Esophagus squamous epithelium (tissue), 5 donors: ENCODE measurements around the gene NAV2. TPM values are rescaled to one million over a fixed set of nuclear protein-coding genes. Genes with fewer than 3 reads are reported as not detected.

Experiments
- DNase-seq: peaks from one replicate; lab custom pipeline; 2025; lab: John Stamatoyannopoulos, UW
- H3K27ac ChIP-seq, 4 donors: fragments of 200-600 bp; sonication (generic); one replicate each; pipeline ENCODE4 v1.5.1; 2016 to 2019; ENCODE audit warnings: mild to moderate bottlenecking in 1 of 4
- H3K27me3 ChIP-seq, 4 donors: fragments of 200-600 bp; sonication (generic); 1 replicate in 3 of 4; 2 replicates in 1 of 4; pipeline versions ENCODE4 v1.5.1 to v1.6.0; 2017 to 2021; ENCODE audit warnings: antibody characterized with exemption in 1 of 4
- H3K36me3 ChIP-seq, 3 donors: fragments of 200-600 bp; sonication (generic); one replicate each; pipeline ENCODE4 v1.5.1; 2016 to 2019
- H3K4me1 ChIP-seq, 3 donors: fragments of 200-600 bp; sonication (generic); one replicate each; pipeline ENCODE4 v1.5.1; 2017 to 2019
- H3K4me3 ChIP-seq, 4 donors: fragments of 200-600 bp; sonication (generic); 1 replicate in 3 of 4; 2 replicates in 1 of 4; pipeline ENCODE4 v1.5.1; 2016 to 2019; ENCODE audit warnings: mild to moderate bottlenecking in 2 of 4, moderate library complexity in 1 of 4
- H3K9me3 ChIP-seq, 3 donors: fragments of 200-600 bp; sonication (generic); one replicate each; pipeline ENCODE4 v1.5.1; 2016 to 2019
- POLR2A ChIP-seq, 4 donors: fragments of 450-650 bp; IDR thresholded peaks; one replicate each; pipeline ENCODE4 v1.6.1; 2017; ENCODE audit warnings: antibody characterized with exemption in 4 of 4, mild to moderate bottlenecking in 4 of 4, moderate library complexity in 3 of 4
- WGBS, 2 donors: methylation state at CpG; one replicate each; pipeline ENCODE4 v1.1.5; 2018; 5-methylcytosine and 5-hydroxymethylcytosine counted together
- intact Hi-C: fragments of 100-400 bp; cut with DNase I; formaldehyde crosslinking; loops from one replicate; pipeline ENCODE4 v1.15.0; 2022
- total RNA-seq, 4 donors: library from RNA; depleted of rRNA; stranded (reverse); fragments of >200 nt; gene quantifications; one replicate each; pipeline ENCODE4 v1.1.0, GENCODE V29; 2016
- TF ChIP-seq, protein P1 (sequence below), 6 experiments: fragments of 450-650 bp in 4 of 6; fragments of 200-600 bp in 2 of 6; sonication (generic) in 2 of 6; IDR thresholded peaks; one replicate each; pipeline ENCODE4 v1.5.1; 2016 to 2019; ENCODE audit warnings: antibody characterized with exemption in 6 of 6, mild to moderate bottlenecking in 4 of 6, moderate library complexity in 4 of 6
- donor health status: DM: yes; HTN: yes; CAD: no.

The NAV2 gene
- total RNA-seq, 4 donors from 2014 or later = 4.9 to 19.1 (median 14.6) TPM

- WGBS, 2 donors = 97 to 100% methylated on average over 4 of the region's 4 CpGs
- no peaks in the 10 kb centered on the region for H3K9me3 ChIP-seq
- peaks cover 0 to 17% (median 0%) of the 10 kb centered on the region in 3 donors for H3K4me1 ChIP-seq
- intact Hi-C loops = loop anchor here (10.0 kb wide), 1 partner anchor 92 kb away; no protein-coding TSS in a partner anchor
- no peak overlapping the region for H3K27ac ChIP-seq
- no peaks in the 10 kb centered on the region for H3K27me3 ChIP-seq
- no peaks in the 10 kb centered on the region for H3K36me3 ChIP-seq
- H3K4me3 ChIP-seq = no peak overlapping the region
- TF ChIP-seq, protein P1, sequence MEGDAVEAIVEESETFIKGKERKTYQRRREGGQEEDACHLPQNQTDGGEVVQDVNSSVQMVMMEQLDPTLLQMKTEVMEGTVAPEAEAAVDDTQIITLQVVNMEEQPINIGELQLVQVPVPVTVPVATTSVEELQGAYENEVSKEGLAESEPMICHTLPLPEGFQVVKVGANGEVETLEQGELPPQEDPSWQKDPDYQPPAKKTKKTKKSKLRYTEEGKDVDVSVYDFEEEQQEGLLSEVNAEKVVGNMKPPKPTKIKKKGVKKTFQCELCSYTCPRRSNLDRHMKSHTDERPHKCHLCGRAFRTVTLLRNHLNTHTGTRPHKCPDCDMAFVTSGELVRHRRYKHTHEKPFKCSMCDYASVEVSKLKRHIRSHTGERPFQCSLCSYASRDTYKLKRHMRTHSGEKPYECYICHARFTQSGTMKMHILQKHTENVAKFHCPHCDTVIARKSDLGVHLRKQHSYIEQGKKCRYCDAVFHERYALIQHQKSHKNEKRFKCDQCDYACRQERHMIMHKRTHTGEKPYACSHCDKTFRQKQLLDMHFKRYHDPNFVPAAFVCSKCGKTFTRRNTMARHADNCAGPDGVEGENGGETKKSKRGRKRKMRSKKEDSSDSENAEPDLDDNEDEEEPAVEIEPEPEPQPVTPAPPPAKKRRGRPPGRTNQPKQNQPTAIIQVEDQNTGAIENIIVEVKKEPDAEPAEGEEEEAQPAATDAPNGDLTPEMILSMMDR (IDR thresholded peaks at IDR 0.05) = no peak
- TF ChIP-seq POLR2A (IDR thresholded peaks at IDR 0.05) = no peak
- no peak for DNase-seq
Observed at GRCh38 chr11:19812710-19813109, 100.1 kb downstream of the NAV2 start.

DNA sequence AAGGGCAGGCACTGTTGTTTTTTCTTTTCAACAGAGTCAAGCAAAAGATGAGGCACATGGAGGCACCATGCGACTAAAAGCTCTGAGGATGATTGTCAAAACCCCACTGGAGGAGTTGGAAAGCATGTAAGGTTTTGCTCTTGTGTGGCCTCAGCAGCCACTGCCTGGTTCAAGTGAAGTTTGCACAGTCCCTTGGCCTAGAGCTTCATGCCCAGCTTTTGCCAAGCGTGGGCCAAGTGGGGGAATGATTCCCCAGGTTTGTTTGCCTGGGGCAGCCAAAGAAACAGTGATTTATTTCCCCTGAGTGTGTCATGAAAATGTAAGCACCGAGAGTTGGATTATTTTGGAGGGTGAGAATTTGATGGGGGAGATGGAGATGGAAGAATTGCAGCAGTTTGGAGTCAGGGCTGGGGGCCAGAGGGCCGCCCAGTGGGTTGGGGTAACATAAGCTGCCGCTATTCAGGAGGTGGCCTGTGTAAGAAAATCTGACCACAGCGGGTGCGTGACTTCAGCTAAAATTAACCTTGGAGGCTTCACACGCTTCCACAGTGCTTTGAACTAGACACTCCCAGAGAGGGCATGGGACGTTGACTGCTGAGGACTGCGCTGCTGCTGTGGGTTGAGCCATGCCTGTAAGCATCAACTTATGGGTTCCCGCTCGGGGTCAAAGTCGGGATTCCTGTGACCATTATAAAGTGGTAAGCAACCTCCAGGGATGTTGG, 100.7 kb downstream of the NAV2 start:
- H3K27me3 ChIP-seq = no peaks in the 10 kb centered on the region
- H3K27ac ChIP-seq = no peak overlapping the region
- TF ChIP-seq, protein P1 (IDR thresholded peaks at IDR 0.05) = no peak
- no peak for TF ChIP-seq POLR2A (IDR thresholded peaks at IDR 0.05)
- no peak overlapping the region for H3K4me3 ChIP-seq
- no peaks in the 10 kb centered on the region for H3K9me3 ChIP-seq
- no peaks in the 10 kb centered on the region for H3K36me3 ChIP-seq
- no peak for DNase-seq
- peaks cover 0 to 17% (median 0%) of the 10 kb centered on the region in 3 donors for H3K4me1 ChIP-seq
- intact Hi-C loops = loop anchor here (10.0 kb wide), 1 partner anchor 91 kb away; no protein-coding TSS in a partner anchor
- WGBS, 2 donors = 62 to 69% methylated on average over 12 to 13 of the region's 13 CpGs

DNA sequence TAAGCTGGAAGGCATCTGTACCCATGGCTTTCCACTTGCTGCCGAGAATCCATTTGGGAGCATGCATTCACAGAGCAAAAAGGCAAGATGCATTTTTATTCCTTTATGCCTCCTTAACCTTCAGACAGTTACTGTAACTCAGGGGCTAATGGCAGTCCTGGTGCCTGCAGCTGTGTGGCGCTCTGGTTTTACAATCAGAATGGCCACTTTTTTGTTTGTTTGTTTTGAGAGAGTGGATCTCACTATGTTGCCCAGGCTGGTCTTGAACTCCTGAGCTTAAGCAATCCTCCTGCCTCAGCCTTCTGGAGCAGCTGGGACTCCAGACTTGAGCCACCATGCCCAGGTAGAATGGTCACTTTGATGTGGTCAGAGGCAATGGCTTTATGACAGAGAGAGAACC, 101.8 kb downstream of the NAV2 start:
- Histone ChIP-seq H3K4me1 (peaks cover 0 to 17% (median 0%) of the 10 kb centered on the region in 3 donors), H3K27ac (no peak overlapping the region), H3K36me3 (no peaks in the 10 kb centered on the region), H3K4me3 (no peak overlapping the region), H3K9me3 (no peaks in the 10 kb centered on the region), H3K27me3 (no peaks in the 10 kb centered on the region)
- TF ChIP-seq POLR2A (IDR thresholded peaks at IDR 0.05) = no peak
- TF ChIP-seq, protein P1 (IDR thresholded peaks at IDR 0.05) = peak in 1 of 6 experiments; percentile 17
- DNase-seq = no peak
- intact Hi-C loops = loop anchor here (10.0 kb wide), 1 partner anchor 90 kb away; no protein-coding TSS in a partner anchor
- WGBS, 2 donors = 100% methylated on average over 1 to 2 of the region's 2 CpGs

DNA sequence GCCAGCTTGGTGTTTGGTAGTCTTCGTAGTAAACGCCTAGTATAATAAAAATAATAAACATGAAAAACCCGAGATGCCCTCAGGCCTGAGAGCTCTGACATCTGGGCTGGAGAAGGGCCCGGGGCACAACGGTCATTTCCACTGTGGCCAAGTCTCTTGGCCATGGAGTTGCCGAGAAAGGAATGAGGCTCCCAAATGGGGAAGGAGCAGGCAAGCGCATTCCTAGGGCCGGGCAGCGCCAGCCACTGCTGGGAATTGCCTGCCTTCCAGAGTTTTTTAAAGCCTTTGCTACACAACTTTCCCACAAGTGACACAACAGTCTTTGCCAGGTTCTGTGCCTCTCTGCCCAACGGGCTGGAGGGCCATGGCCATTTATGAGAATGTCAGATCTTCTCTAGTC, 103.4 kb downstream of the NAV2 start:
- intact Hi-C loops = loop anchor here (10.0 kb wide), 1 partner anchor 89 kb away; no protein-coding TSS in a partner anchor
- Histone ChIP-seq H3K27ac (no peak overlapping the region), H3K9me3 (no peaks in the 10 kb centered on the region), H3K27me3 (no peaks in the 10 kb centered on the region), H3K36me3 (no peaks in the 10 kb centered on the region), H3K4me3 (no peak overlapping the region), H3K4me1 (peaks cover 0 to 17% (median 0%) of the 10 kb centered on the region in 3 donors)
- 56 to 68% methylated on average over 7 to 10 of the region's 10 CpGs for WGBS, 2 donors
- no peak for DNase-seq
- TF ChIP-seq, protein P1 (IDR thresholded peaks at IDR 0.05) = no peak
- TF ChIP-seq POLR2A (IDR thresholded peaks at IDR 0.05) = no peak

GRCh38 chr11:19816817-19817216, 104.2 kb downstream of the NAV2 start:
- Histone ChIP-seq H3K9me3 (no peaks in the 10 kb centered on the region), H3K27ac (no peak overlapping the region), H3K36me3 (no peaks in the 10 kb centered on the region), H3K4me3 (no peak overlapping the region), H3K27me3 (no peaks in the 10 kb centered on the region), H3K4me1 (peaks cover 0 to 17% (median 0%) of the 10 kb centered on the region in 3 donors)
- intact Hi-C loops = loop anchor here (10.0 kb wide), 1 partner anchor 88 kb away; no protein-coding TSS in a partner anchor
- WGBS, 2 donors = 37 to 39% methylated on average over 4 of the region's 4 CpGs
- no peak for DNase-seq
- TF ChIP-seq, protein P1 (IDR thresholded peaks at IDR 0.05) = no peak
- TF ChIP-seq POLR2A (IDR thresholded peaks at IDR 0.05) = no peak
